ENCODE measurements around the gene PPP1R2C.

GRCh38 chrX:42748067-42748850 is 29.7 kb downstream of the PPP1R2C start:
- TF ChIP-seq CTCF (IDR thresholded peaks at IDR 0.05) (no peak), ZFX (IDR thresholded peaks at IDR 0.05; ENCODE audit: borderline replicate concordance) (no peak)
